MM.1S (cell line): Measurements from ENCODE around the gene C7.

ENCODE experiments used
- CTCF ChIP-seq: fragments of 300-600 bp; sonication (generic); IDR thresholded peaks from 2 replicates; pipeline ENCODE4 v1.5.1; 2016; ENCODE audit warnings: antibody characterized with exemption, low read length, mixed read lengths
- EZH2 ChIP-seq: fragments of 300-600 bp; sonication (generic); optimal IDR thresholded peaks from 2 replicates; pipeline ENCODE3; 2017; ENCODE audit warnings: low read depth, mild to moderate bottlenecking, antibody characterized with exemption, low read length, mixed read lengths

GRCh38 chr5:40877371-40877988 is 31.8 kb upstream of the C7 start:
- TF ChIP-seq CTCF (no peak), EZH2 (no peak)
